Measurements from ENCODE around the gene GFER. TPM values are rescaled to one million over a fixed set of nuclear protein-coding genes. Genes with fewer than 3 reads are reported as not detected.
A peak's percentile ranks its signal among the peaks of the same experiment; 100 is the strongest.

The GFER gene
- total and polyA plus RNA-seq, 9 of the 15 experiments (the other 6 are each of a cell fraction or from before 2014, with no cell fraction given): 4.3 to 53.7 (median 19.8) TPM

DNA sequence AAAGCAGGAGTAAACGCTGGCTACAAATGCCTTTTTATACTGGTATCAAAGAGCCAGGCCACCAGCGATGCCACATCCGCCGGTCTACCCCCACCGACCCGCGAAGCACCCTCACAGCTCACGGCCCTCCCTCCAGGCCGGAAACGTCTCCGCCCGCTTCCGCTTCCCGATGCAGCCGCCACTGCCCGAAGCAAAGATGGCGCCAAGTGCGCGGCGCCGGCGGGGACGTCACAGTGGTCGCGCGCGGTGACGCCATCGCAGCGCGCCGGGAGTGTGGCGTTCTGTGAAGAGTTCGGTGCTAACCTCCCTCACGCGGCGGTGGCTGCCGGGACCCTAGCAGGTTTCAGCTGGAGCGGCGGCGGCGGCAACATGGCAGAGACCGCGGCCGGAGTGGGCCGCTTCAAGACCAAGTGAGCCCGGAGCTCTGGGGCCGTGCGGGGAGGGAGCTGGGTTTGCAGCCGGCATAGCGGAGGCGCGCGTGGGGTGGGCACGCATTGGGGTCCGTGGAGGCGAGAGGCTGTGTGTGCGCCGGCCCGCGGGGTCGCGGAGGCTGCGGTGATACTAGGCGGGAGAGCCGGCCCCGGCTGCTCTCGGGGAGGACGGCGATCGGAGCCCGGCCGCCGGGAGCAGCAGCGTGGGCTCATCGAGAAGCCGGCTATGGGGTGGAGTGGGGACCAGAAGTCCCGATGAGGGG lies 12.1 kb upstream of the GFER start, which contains the start of gene TBL3 (continued):
- TF ChIP-seq FIP1L1 (IDR thresholded peaks at IDR 0.05; ENCODE audit: low read depth, low read length, poor library complexity, severe bottlenecking): peak; percentile 85
- TF ChIP-seq ZFX (CRISPR knock-in tag; IDR thresholded peaks at IDR 0.05): peak; percentile 92
- peak; percentile 100 for TF ChIP-seq MTA1 (IDR thresholded peaks at IDR 0.05; ENCODE audit: borderline replicate concordance)
- TF ChIP-seq CBFA2T3 (IDR thresholded peaks at IDR 0.05): peak; percentile 11; the same call in 1 of the 2 replicates
- TF ChIP-seq ZBTB17 (CRISPR knock-in tag; IDR thresholded peaks at IDR 0.05): peak; percentile 87
- TF ChIP-seq SIN3B (IDR thresholded peaks at IDR 0.05; ENCODE audit: low read depth): peak; percentile 99
- TF ChIP-seq POLR2G (IDR thresholded peaks at IDR 0.05; ENCODE audit: low read depth, low read length): peak; percentile 93
- TF ChIP-seq CCNT2 (IDR thresholded peaks at IDR 0.05; ENCODE audit: borderline replicate concordance, extremely low read depth, insufficient read length, low read depth, low read length): peak; percentile 91
- no peak for TF ChIP-seq SRSF7 (optimal IDR thresholded peaks at IDR 0.05; ENCODE audit: low read depth, low read length)
- TF ChIP-seq, protein P1, sequence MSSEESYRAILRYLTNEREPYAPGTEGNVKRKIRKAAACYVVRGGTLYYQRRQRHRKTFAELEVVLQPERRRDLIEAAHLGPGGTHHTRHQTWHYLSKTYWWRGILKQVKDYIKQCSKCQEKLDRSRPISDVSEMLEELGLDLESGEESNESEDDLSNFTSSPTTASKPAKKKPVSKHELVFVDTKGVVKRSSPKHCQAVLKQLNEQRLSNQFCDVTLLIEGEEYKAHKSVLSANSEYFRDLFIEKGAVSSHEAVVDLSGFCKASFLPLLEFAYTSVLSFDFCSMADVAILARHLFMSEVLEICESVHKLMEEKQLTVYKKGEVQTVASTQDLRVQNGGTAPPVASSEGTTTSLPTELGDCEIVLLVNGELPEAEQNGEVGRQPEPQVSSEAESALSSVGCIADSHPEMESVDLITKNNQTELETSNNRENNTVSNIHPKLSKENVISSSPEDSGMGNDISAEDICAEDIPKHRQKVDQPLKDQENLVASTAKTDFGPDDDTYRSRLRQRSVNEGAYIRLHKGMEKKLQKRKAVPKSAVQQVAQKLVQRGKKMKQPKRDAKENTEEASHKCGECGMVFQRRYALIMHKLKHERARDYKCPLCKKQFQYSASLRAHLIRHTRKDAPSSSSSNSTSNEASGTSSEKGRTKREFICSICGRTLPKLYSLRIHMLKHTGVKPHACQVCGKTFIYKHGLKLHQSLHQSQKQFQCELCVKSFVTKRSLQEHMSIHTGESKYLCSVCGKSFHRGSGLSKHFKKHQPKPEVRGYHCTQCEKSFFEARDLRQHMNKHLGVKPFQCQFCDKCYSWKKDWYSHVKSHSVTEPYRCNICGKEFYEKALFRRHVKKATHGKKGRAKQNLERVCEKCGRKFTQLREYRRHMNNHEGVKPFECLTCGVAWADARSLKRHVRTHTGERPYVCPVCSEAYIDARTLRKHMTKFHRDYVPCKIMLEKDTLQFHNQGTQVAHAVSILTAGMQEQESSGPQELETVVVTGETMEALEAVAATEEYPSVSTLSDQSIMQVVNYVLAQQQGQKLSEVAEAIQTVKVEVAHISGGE (CRISPR knock-in tag; IDR thresholded peaks at IDR 0.05): peak in 1 of 3 experiments; percentile 86; a peak in 2 of 6 replicates
- peak; percentile 23; the same call in 1 of the 2 replicates for TF ChIP-seq RFX5 (IDR thresholded peaks at IDR 0.05; ENCODE audit: low read depth, low read length)
- TF ChIP-seq ETV6 (IDR thresholded peaks at IDR 0.05; ENCODE audit: borderline replicate concordance in 1 of 2, low read depth in 2 of 2, low read length in 1 of 2): peak in 1 of 2 experiments; percentile 35; a peak in 1 of 4 replicates
- TF ChIP-seq ETV6 (CRISPR knock-in tag; IDR thresholded peaks at IDR 0.05; ENCODE audit: borderline replicate concordance): 0 out of 2 replicates have a peak, but pooled peaks have one; percentile 28
- TF ChIP-seq, protein P2, sequence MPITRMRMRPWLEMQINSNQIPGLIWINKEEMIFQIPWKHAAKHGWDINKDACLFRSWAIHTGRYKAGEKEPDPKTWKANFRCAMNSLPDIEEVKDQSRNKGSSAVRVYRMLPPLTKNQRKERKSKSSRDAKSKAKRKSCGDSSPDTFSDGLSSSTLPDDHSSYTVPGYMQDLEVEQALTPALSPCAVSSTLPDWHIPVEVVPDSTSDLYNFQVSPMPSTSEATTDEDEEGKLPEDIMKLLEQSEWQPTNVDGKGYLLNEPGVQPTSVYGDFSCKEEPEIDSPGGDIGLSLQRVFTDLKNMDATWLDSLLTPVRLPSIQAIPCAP (CRISPR knock-in tag; IDR thresholded peaks at IDR 0.05; ENCODE audit: borderline replicate concordance): no peak
- TF ChIP-seq POU5F1 (IDR thresholded peaks at IDR 0.05; ENCODE audit: borderline replicate concordance, low read depth, low read length, partially characterized antibody): peak; percentile 79
- TF ChIP-seq ZNF124 (CRISPR knock-in tag; IDR thresholded peaks at IDR 0.05): no peak
- TF ChIP-seq POLR2B (IDR thresholded peaks at IDR 0.05; ENCODE audit: low read depth, partially characterized antibody): peak; percentile 79
- peak; percentile 62; the same call in 1 of the 2 replicates for TF ChIP-seq ZNF282 (CRISPR knock-in tag; IDR thresholded peaks at IDR 0.05)
- TF ChIP-seq CCAR2 (IDR thresholded peaks at IDR 0.05; ENCODE audit: low read depth, low read length): no peak
- no peak for TF ChIP-seq NFATC3 (IDR thresholded peaks at IDR 0.05)
- TF ChIP-seq EP300 (IDR thresholded peaks at IDR 0.05; ENCODE audit: low read length): peak; percentile 60
- TF ChIP-seq, protein P3, sequence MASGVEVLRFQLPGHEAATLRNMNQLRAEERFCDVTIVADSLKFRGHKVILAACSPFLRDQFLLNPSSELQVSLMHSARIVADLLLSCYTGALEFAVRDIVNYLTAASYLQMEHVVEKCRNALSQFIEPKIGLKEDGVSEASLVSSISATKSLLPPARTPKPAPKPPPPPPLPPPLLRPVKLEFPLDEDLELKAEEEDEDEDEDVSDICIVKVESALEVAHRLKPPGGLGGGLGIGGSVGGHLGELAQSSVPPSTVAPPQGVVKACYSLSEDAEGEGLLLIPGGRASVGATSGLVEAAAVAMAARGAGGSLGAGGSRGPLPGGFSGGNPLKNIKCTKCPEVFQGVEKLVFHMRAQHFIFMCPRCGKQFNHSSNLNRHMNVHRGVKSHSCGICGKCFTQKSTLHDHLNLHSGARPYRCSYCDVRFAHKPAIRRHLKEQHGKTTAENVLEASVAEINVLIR (CRISPR knock-in tag; IDR thresholded peaks at IDR 0.05): peak; percentile 100
- TF ChIP-seq GABPA (tag; conservative IDR thresholded peaks at IDR 0.05; ENCODE audit: low read depth): peak; percentile 98
